GM10266 (cell line): ENCODE data around the gene ILKAP.
A peak's percentile ranks its signal among the peaks of the same experiment; 100 is the strongest.

Source experiments
- DNase-seq: peaks from one replicate; pipeline ENCODE4 v3.0.0; 2012; ENCODE audit errors: extremely low spot score
- CTCF ChIP-seq: IDR thresholded peaks from 2 replicates; pipeline ENCODE4 v1.5.1; 2012; ENCODE audit warnings: mild to moderate bottlenecking, low read depth; ENCODE audit not compliant: control insufficient read depth, insufficient read depth; ENCODE audit errors: missing control alignments

The ILKAP gene

GRCh38 chr2:238239863-238240756 lies 36.6 kb upstream of the ILKAP start, which contains the start of gene HES6:
TSS of gene HES6 (minus strand) at chr2:238240038. CDS start at chr2:238239905, 133 bp downstream.
- peak; percentile 98 for DNase-seq
- TF ChIP-seq CTCF: no peak

GRCh38 chr2:238239543-238239862 lies 36.0 kb upstream of the ILKAP start:
- DNase-seq: no peak

GRCh38 chr2:238238766-238239542 lies 35.5 kb upstream of the ILKAP start:
- TF ChIP-seq CTCF: no peak
- no peak for DNase-seq

More at GRCh38 chr2:238239543-238239862, 36.0 kb upstream of the ILKAP start:
- TF ChIP-seq CTCF: no peak

- DNase-seq: no peak
- TF ChIP-seq CTCF: no peak
Observed at GRCh38 chr2:238238311-238238765, 34.8 kb upstream of the ILKAP start.

GRCh38 chr2:238237431-238238135 lies 34.1 kb upstream of the ILKAP start:
- DNase-seq: no peak
- no peak for TF ChIP-seq CTCF

GRCh38 chr2:238236571-238236970 lies 33.1 kb upstream of the ILKAP start:
- DNase-seq: no peak
- TF ChIP-seq CTCF: no peak
